GM12873 (cell line): Measurements from ENCODE around the gene MARS1.

Experiments
- CTCF ChIP-seq: IDR thresholded peaks from 2 replicates; pipeline ENCODE4 v1.5.1; 2012; ENCODE audit warnings: low read depth, mild to moderate bottlenecking, moderate library complexity, low read length, control low read depth; ENCODE audit not compliant: insufficient read depth; ENCODE audit errors: missing control alignments

MARS1 gene

GRCh38 chr12:57546438-57547287, 58.8 kb downstream of the MARS1 start, which contains the start of gene DCTN2:
Gene DCTN2, minus strand, starts transcription at chr12:57547192. Its CDS starts 129 bp downstream, at chr12:57547063.
- peak; percentile 40 for TF ChIP-seq CTCF

- no peak for TF ChIP-seq CTCF
These were observed 59.6 kb downstream of the MARS1 start for GRCh38 chr12:57547288-57548012.

DNA sequence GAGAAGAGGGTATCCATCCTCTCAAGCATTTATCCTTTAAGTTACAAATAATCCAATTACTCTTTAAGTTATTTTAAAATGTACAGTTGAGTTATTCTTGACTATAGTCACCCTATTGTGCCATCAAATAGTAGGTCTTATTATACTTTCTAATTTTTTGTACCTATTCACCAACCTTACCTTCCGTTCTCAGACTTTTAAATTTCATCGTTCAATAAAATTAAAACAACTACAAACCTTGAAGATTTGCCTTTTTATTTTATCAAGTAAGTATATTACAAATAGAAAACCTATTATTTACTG, 60.1 kb downstream of the MARS1 start:
- TF ChIP-seq CTCF: no peak

GRCh38 chr12:57548488-57548887, 60.6 kb downstream of the MARS1 start:
- no peak for TF ChIP-seq CTCF

- no peak for TF ChIP-seq CTCF
These were observed 61.5 kb downstream of the MARS1 start for GRCh38 chr12:57549203-57549908.

DNA sequence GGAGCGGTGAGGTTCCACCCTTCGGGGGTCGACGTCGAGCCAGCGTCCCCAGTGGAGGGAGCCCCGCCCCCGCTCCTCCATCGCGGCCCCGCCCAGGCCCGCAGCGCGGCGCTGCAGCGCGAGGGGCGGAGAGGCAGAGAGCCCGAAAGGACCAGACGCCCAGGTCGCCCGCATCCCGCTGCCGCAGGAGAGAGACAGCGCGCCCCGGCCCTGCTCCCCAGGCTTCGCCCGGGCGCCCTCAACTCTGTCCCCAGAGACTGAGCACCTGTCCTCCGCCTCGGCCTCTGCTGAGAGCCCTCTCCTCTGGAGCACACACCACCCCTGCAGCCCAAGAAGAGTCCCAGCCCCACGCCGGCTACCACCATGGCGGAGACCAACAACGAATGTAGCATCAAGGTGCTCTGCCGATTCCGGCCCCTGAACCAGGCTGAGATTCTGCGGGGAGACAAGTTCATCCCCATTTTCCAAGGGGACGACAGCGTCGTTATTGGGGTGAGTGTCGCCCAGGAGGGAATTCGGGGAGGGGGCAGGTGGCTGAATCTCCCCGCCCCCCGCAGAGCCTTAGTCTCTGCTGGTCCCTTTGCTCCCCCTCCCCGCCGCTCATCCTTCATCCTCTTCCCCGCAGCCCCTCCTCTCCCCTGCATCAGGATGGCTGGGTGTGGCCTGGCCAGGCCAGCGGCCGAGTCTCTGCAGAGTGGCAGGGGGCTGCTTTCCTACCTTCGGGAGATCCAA, 62.2 kb downstream of the MARS1 start, which contains the start of gene KIF5A:
KIF5A (plus strand) TSS at position 136 of the 732 bp plus-strand sequence; CDS start at position 364, 228 bp downstream.
- no peak for TF ChIP-seq CTCF
